MM.1S (cell line): ENCODE data around the gene AKR1E2.

ENCODE experiments used
- EZH2 ChIP-seq: fragments of 300-600 bp; sonication (generic); optimal IDR thresholded peaks from 2 replicates; pipeline ENCODE3; 2017; ENCODE audit warnings: low read depth, mild to moderate bottlenecking, antibody characterized with exemption, low read length, mixed read lengths
- EZH2phosphoT487 ChIP-seq: fragments of 300-600 bp; sonication (generic); IDR thresholded peaks from 2 replicates; pipeline ENCODE4 v1.6.1; 2018; ENCODE audit warnings: antibody characterized with exemption, low read length
- TF ChIP-seq, protein P1 (sequence below): fragments of 300-600 bp; sonication (generic); IDR thresholded peaks from 2 replicates; pipeline ENCODE4 v1.5.1; 2016; ENCODE audit warnings: antibody characterized with exemption, low read length, mixed read lengths

DNA sequence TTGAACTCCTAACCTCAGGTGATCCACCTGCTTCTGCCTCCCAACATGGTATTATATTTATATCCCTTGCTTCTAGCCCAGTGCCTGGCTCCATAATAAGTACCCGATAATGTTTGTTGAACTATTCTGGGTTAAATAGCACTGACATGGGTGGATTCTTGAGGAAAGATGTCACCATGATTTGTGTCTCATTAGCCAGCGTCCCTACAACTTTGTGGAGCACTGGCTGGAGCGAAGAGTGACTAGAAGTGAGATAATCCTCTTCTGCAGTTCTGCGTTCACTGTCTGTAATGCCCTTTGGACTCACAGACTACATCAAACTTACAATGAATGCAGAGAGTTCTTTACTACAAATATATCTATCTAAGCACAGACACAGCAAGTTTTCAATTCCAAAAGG is 16.9 kb upstream of the AKR1E2 start:
- no peak for TF ChIP-seq EZH2phosphoT487
- TF ChIP-seq, protein P1, sequence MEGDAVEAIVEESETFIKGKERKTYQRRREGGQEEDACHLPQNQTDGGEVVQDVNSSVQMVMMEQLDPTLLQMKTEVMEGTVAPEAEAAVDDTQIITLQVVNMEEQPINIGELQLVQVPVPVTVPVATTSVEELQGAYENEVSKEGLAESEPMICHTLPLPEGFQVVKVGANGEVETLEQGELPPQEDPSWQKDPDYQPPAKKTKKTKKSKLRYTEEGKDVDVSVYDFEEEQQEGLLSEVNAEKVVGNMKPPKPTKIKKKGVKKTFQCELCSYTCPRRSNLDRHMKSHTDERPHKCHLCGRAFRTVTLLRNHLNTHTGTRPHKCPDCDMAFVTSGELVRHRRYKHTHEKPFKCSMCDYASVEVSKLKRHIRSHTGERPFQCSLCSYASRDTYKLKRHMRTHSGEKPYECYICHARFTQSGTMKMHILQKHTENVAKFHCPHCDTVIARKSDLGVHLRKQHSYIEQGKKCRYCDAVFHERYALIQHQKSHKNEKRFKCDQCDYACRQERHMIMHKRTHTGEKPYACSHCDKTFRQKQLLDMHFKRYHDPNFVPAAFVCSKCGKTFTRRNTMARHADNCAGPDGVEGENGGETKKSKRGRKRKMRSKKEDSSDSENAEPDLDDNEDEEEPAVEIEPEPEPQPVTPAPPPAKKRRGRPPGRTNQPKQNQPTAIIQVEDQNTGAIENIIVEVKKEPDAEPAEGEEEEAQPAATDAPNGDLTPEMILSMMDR: no peak
- no peak for TF ChIP-seq EZH2
